GM23338 (cell line): ENCODE measurements around the gene ADGRV1. TPM values are rescaled to one million over a fixed set of nuclear protein-coding genes. Genes with fewer than 3 reads are reported as not detected.

Source experiments
- ATAC-seq: fragments of 200-7000 bp; cut with Tn5 transposase; 3 replicates; pipeline ENCODE4 v1.9.1; 2020
- DNase-seq: peaks from one replicate; pipeline ENCODE4 v3.0.0-alpha.2; 2015; ENCODE audit warnings: low spot score
- H2AFZ ChIP-seq: fragments of 200-600 bp; sonication (generic); 2 replicates; pipeline ENCODE4 v1.8.0; 2016; ENCODE audit warnings: antibody characterized with exemption, mild to moderate bottlenecking, moderate library complexity
- H3F3A ChIP-seq: fragments of 200-600 bp; sonication (generic); replicated peaks from 2 replicates; pipeline ENCODE4 v1.8.0; 2017; ENCODE audit warnings: antibody characterized with exemption, mixed run types, low read depth
- H3K27ac ChIP-seq: fragments of 200-600 bp; sonication (generic); 2 replicates; pipeline ENCODE4 v1.6.1; 2016; ENCODE audit warnings: low read depth
- H3K27me3 ChIP-seq: fragments of 200-600 bp; sonication (generic); 2 replicates; pipeline ENCODE4 v1.8.0; 2016; ENCODE audit warnings: mild to moderate bottlenecking, mixed run types, moderate library complexity; ENCODE audit not compliant: insufficient read depth
- H3K36me3 ChIP-seq: fragments of 200-600 bp; sonication (generic); 2 replicates; pipeline ENCODE4 v1.8.0; 2016; ENCODE audit warnings: mild to moderate bottlenecking; ENCODE audit not compliant: insufficient read depth
- H3K4me1 ChIP-seq: fragments of 200-600 bp; sonication (generic); 2 replicates; pipeline ENCODE4 v1.8.0; 2016; ENCODE audit warnings: mild to moderate bottlenecking, moderate library complexity; ENCODE audit not compliant: insufficient read depth
- H3K4me2 ChIP-seq: fragments of 200-600 bp; sonication (generic); 2 replicates; pipeline ENCODE4 v1.7.1; 2017; ENCODE audit warnings: mixed run types
- H3K4me3 ChIP-seq: fragments of 200-600 bp; sonication (generic); 2 replicates; pipeline ENCODE4 v1.6.1; 2016; ENCODE audit warnings: mixed run types
- H3K79me2 ChIP-seq: fragments of 200-600 bp; sonication (generic); replicated peaks from 2 replicates; pipeline ENCODE4 v1.8.0; 2017; ENCODE audit warnings: mild to moderate bottlenecking; ENCODE audit not compliant: insufficient read depth
- H3K9me2 ChIP-seq: fragments of 200-600 bp; sonication (generic); 2 replicates; pipeline ENCODE4 v1.8.0; 2017; ENCODE audit not compliant: insufficient read depth
- H4K20me1 ChIP-seq: fragments of 200-600 bp; sonication (generic); replicated peaks from 2 replicates; pipeline ENCODE4 v1.8.0; 2017; ENCODE audit warnings: mild to moderate bottlenecking; ENCODE audit not compliant: insufficient read depth
- H3K27ac Mint-ChIP-seq: 2 replicates; pipeline ENCODE4 v1.8.0; 2020; ENCODE audit warnings: inconsistent platforms, mild to moderate bottlenecking, moderate library complexity, mixed read lengths
- H3K27me3 Mint-ChIP-seq: 3 replicates; pipeline ENCODE4 v1.8.0; 2022; ENCODE audit warnings: low read depth, mild to moderate bottlenecking, moderate library complexity, mixed read lengths, inconsistent platforms; ENCODE audit not compliant: insufficient read depth, poor library complexity
- H3K36me3 Mint-ChIP-seq: 3 replicates; pipeline ENCODE4 v1.8.0; 2021; ENCODE audit warnings: low read depth, mild to moderate bottlenecking, inconsistent platforms, moderate library complexity, mixed read lengths
- H3K4me1 Mint-ChIP-seq: 3 replicates; pipeline ENCODE4 v1.8.0; 2020; ENCODE audit warnings: mild to moderate bottlenecking, inconsistent platforms, mixed read lengths
- H3K4me3 Mint-ChIP-seq: 3 replicates; pipeline ENCODE4 v1.8.0; 2021; ENCODE audit warnings: moderate library complexity, mild to moderate bottlenecking, inconsistent platforms, mixed read lengths
- H3K9me3 Mint-ChIP-seq: 3 replicates; pipeline ENCODE4 v1.8.0; 2020; ENCODE audit warnings: moderate library complexity, mild to moderate bottlenecking, inconsistent platforms, mixed read lengths
- ETS1 ChIP-seq: IDR thresholded peaks from 2 replicates; pipeline ENCODE4 v1.6.1; 2016; ENCODE audit warnings: antibody characterized with exemption
- EZH2 ChIP-seq: fragments of 200-600 bp; sonication (generic); IDR thresholded peaks from one replicate; pipeline ENCODE4 v1.8.0; 2017; ENCODE audit warnings: antibody characterized with exemption, mild to moderate bottlenecking, low read depth; ENCODE audit not compliant: unreplicated experiment
- EZH2phosphoT487 ChIP-seq: fragments of 200-600 bp; sonication (generic); IDR thresholded peaks from one replicate; pipeline ENCODE4 v1.8.1; 2018; ENCODE audit warnings: antibody characterized with exemption; ENCODE audit not compliant: unreplicated experiment
- JUNB ChIP-seq: IDR thresholded peaks from one replicate; pipeline ENCODE4 v1.6.1; 2016; ENCODE audit warnings: antibody characterized with exemption; ENCODE audit not compliant: unreplicated experiment
- NANOG ChIP-seq: IDR thresholded peaks from 2 replicates; pipeline ENCODE4 v1.6.1; 2016; ENCODE audit warnings: antibody characterized with exemption, borderline replicate concordance
- POLR2AphosphoS5 ChIP-seq: IDR thresholded peaks from 2 replicates; pipeline ENCODE4 v1.6.1; 2016; ENCODE audit warnings: antibody characterized with exemption, low read depth
- STAT1 ChIP-seq: IDR thresholded peaks from one replicate; pipeline ENCODE4 v1.6.1; 2016; ENCODE audit warnings: antibody characterized with exemption; ENCODE audit not compliant: unreplicated experiment
- ZNF331 ChIP-seq: fragments of 250-450 bp; sonication (Bioruptor Pico); IDR thresholded peaks from 2 replicates; pipeline ENCODE4 v1.5.0; 2020; ENCODE audit warnings: low read depth, mild to moderate bottlenecking, moderate library complexity
- polyA plus RNA-seq: library from polyadenylated mRNA; unstranded; fragments of >200 nt; fragmentation: Nextera tagmentation; extraction: Ambion mirVana; gene quantifications from 2 replicates; pipeline ENCODE4 v1.2.1, GENCODE V29; 2016
- total RNA-seq: library from RNA; depleted of rRNA; stranded (reverse); fragments of >200 nt; shearing (Covaris generic); gene quantifications from 2 replicates; pipeline ENCODE4 v1.2.3, GENCODE V29; 2014
- TF ChIP-seq, protein P1 (sequence below): IDR thresholded peaks from one replicate; pipeline ENCODE4 v1.6.1; 2018; ENCODE audit warnings: antibody characterized with exemption; ENCODE audit not compliant: unreplicated experiment
- TF ChIP-seq, protein P2 (sequence below), 2 experiments: fragments of 200-600 bp in 1 of 2; sonication (generic) in 1 of 2; conservative IDR thresholded peaks; 2 replicates each; pipeline versions ENCODE4 v1.5.1 to v1.6.1; 2016 to 2017; ENCODE audit warnings: antibody characterized with exemption in 2 of 2, low read depth in 2 of 2, mild to moderate bottlenecking in 2 of 2, moderate library complexity in 1 of 2

The ADGRV1 gene
- total and polyA plus RNA-seq, 2 experiments from 2014 or later: 46.1 to 149 TPM

- TF ChIP-seq EZH2: no peak
- TF ChIP-seq EZH2phosphoT487: no peak
- no peak for TF ChIP-seq NANOG
- TF ChIP-seq JUNB: no peak
- TF ChIP-seq POLR2AphosphoS5: no peak
- Mint-ChIP-seq H3K36me3 (peaks cover 3% of the 10 kb centered on the region; the same call in 2 of the 3 replicates), H3K27me3 (no peaks in the 10 kb centered on the region), H3K4me3 (no peak overlapping the region), H3K27ac (no peak overlapping the region; the same call in 1 of the 2 replicates), H3K4me1 (no peaks in the 10 kb centered on the region), H3K9me3 (no peaks in the 10 kb centered on the region)
- Histone ChIP-seq H3K4me3 (no peak overlapping the region), H3K27ac (0 out of 2 replicates have a peak overlapping the region, but pooled peaks have one; percentile 39), H3K9me2 (no peaks in the 10 kb centered on the region), H3K79me2 (no peaks in the 10 kb centered on the region), H3K27me3 (no peaks in the 10 kb centered on the region), H4K20me1 (peaks cover 5% of the 10 kb centered on the region; the same call in 1 of the 2 replicates), H3K36me3 (peaks cover 5% of the 10 kb centered on the region; the same call in 1 of the 2 replicates), H2AFZ (no peak overlapping the region), H3F3A (no peaks in the 10 kb centered on the region; the same call in 1 of the 2 replicates), H3K4me2 (no peak overlapping the region), H3K4me1 (no peaks in the 10 kb centered on the region)
- ATAC-seq (no peak), DNase-seq (no peak)
Measured at GRCh38 chr5:90696153-90696552, 137.6 kb downstream of the ADGRV1 start.

GRCh38 chr5:90700299-90700698, 141.7 kb downstream of the ADGRV1 start:
- Mint-ChIP-seq H3K27me3 (no peaks in the 10 kb centered on the region), H3K4me3 (no peak overlapping the region), H3K4me1 (no peaks in the 10 kb centered on the region), H3K9me3 (no peaks in the 10 kb centered on the region), H3K27ac (no peak overlapping the region), H3K36me3 (peaks cover 5% of the 10 kb centered on the region; the same call in 2 of the 3 replicates)
- Histone ChIP-seq H3K4me3 (no peak overlapping the region), H3K27me3 (no peaks in the 10 kb centered on the region), H3K9me2 (no peaks in the 10 kb centered on the region), H3K36me3 (no peaks in the 10 kb centered on the region; the same call in 1 of the 2 replicates), H2AFZ (no peak overlapping the region), H3F3A (no peaks in the 10 kb centered on the region; the same call in 1 of the 2 replicates), H3K27ac (no peak overlapping the region), H3K4me2 (no peak overlapping the region), H4K20me1 (peaks cover 5% of the 10 kb centered on the region; the same call in 1 of the 2 replicates), H3K4me1 (no peaks in the 10 kb centered on the region), H3K79me2 (no peaks in the 10 kb centered on the region)
- no peak for ATAC-seq
- DNase-seq: no peak
- TF ChIP-seq STAT1 (no peak), NANOG (no peak), JUNB (no peak), ETS1 (no peak), EZH2phosphoT487 (no peak), ZNF331 (CRISPR knock-in tag) (no peak)
- TF ChIP-seq, protein P1, sequence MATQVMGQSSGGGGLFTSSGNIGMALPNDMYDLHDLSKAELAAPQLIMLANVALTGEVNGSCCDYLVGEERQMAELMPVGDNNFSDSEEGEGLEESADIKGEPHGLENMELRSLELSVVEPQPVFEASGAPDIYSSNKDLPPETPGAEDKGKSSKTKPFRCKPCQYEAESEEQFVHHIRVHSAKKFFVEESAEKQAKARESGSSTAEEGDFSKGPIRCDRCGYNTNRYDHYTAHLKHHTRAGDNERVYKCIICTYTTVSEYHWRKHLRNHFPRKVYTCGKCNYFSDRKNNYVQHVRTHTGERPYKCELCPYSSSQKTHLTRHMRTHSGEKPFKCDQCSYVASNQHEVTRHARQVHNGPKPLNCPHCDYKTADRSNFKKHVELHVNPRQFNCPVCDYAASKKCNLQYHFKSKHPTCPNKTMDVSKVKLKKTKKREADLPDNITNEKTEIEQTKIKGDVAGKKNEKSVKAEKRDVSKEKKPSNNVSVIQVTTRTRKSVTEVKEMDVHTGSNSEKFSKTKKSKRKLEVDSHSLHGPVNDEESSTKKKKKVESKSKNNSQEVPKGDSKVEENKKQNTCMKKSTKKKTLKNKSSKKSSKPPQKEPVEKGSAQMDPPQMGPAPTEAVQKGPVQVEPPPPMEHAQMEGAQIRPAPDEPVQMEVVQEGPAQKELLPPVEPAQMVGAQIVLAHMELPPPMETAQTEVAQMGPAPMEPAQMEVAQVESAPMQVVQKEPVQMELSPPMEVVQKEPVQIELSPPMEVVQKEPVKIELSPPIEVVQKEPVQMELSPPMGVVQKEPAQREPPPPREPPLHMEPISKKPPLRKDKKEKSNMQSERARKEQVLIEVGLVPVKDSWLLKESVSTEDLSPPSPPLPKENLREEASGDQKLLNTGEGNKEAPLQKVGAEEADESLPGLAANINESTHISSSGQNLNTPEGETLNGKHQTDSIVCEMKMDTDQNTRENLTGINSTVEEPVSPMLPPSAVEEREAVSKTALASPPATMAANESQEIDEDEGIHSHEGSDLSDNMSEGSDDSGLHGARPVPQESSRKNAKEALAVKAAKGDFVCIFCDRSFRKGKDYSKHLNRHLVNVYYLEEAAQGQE: no peak
- TF ChIP-seq, protein P2, sequence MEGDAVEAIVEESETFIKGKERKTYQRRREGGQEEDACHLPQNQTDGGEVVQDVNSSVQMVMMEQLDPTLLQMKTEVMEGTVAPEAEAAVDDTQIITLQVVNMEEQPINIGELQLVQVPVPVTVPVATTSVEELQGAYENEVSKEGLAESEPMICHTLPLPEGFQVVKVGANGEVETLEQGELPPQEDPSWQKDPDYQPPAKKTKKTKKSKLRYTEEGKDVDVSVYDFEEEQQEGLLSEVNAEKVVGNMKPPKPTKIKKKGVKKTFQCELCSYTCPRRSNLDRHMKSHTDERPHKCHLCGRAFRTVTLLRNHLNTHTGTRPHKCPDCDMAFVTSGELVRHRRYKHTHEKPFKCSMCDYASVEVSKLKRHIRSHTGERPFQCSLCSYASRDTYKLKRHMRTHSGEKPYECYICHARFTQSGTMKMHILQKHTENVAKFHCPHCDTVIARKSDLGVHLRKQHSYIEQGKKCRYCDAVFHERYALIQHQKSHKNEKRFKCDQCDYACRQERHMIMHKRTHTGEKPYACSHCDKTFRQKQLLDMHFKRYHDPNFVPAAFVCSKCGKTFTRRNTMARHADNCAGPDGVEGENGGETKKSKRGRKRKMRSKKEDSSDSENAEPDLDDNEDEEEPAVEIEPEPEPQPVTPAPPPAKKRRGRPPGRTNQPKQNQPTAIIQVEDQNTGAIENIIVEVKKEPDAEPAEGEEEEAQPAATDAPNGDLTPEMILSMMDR (conservative IDR thresholded peaks at IDR 0.05; ENCODE audit: low read depth in 2 of 2): no peak
